Activated CD4-positive, alpha-beta memory T cell treated with anti-CD3 and anti-CD28 coated beads, Interleukin-2, amount 10 ng/mL, durations not matched to agents 7 days and 5 days (primary cell): ENCODE results near the gene RFX3. TPM values are rescaled to one million over a fixed set of nuclear protein-coding genes. Genes with fewer than 3 reads are reported as not detected.

Experiments used
- CTCF ChIA-PET: fragments of 350-600 bp; sonication (Branson Sonifier 250); formaldehyde crosslinking; loops from one replicate; lab custom pipeline; 2021; ENCODE audit warnings: antibody characterized with exemption, inconsistent platforms; lab: Charles Lee
- POLR2A ChIA-PET: fragments of 350-600 bp; sonication (Branson Sonifier 250); formaldehyde crosslinking; loops from one replicate; lab custom pipeline; 2021; ENCODE audit warnings: antibody characterized with exemption; lab: Charles Lee
- DNase-seq: peaks from one replicate; pipeline ENCODE4 v3.0.0-alpha.2; 2020
- H3K27ac Mint-ChIP-seq: one replicate; pipeline ENCODE4 v1.8.0; 2021; ENCODE audit warnings: mild to moderate bottlenecking, mixed read lengths
- H3K27me3 Mint-ChIP-seq: one replicate; pipeline ENCODE4 v1.8.0; 2021; ENCODE audit warnings: mixed read lengths
- H3K36me3 Mint-ChIP-seq: one replicate; pipeline ENCODE4 v1.8.0; 2021; ENCODE audit warnings: low read depth, mixed read lengths
- H3K4me1 Mint-ChIP-seq: one replicate; pipeline ENCODE4 v1.8.0; 2021; ENCODE audit warnings: mixed read lengths
- H3K4me3 Mint-ChIP-seq: one replicate; pipeline ENCODE4 v1.8.0; 2021; ENCODE audit warnings: mild to moderate bottlenecking, mixed read lengths
- H3K9me3 Mint-ChIP-seq: one replicate; pipeline ENCODE4 v1.8.0; 2021; ENCODE audit warnings: mixed read lengths
- total RNA-seq, 2 experiments: library from RNA; stranded (reverse); gene quantifications; one replicate each; pipeline ENCODE4 v1.2.3, GENCODE V29; 2021

The RFX3 gene
- total RNA-seq, 2 experiments from 2014 or later: 13.3 to 13.8 TPM

DNA sequence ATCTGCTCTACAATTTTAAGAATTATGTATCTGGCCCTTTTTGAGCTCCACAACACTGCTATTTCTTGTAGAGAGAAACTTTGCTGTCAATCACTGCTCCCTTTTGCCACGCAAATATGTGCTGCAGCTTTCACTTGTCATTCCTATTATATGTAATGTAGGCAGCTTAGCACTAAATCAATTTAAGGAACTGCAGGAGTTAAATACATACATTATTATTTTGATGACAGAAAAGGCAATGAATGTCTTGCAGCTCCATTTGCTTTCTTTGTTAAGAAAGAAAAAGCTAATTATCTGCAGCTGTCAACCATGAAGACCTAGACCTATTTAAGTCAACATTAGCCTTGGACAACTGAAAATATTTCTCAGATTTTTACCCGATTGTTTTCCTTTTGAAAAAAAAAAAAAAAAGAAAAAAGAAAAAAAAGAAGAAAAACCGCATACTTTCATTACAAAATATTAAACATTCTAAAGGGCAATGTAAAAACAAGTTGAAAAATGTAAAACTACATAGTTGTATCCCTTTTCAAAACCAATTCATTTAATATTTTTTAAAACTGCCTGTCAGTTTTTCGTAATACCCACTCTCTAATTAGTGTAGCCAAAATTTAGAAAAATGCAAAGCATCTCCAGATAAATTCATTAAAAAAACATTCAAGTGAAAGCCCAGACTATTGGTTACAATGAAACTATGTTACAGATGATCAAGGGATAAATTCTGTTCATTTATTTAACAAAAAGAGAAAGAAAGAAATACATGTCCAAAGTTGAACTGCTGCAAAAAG is 57.2 kb downstream of the RFX3 start:
- Mint-ChIP-seq H3K4me3 (no peak overlapping the region), H3K27me3 (no peaks in the 10 kb centered on the region), H3K36me3 (no peaks in the 10 kb centered on the region), H3K9me3 (no peaks in the 10 kb centered on the region), H3K4me1 (peaks cover 14% of the 10 kb centered on the region), H3K27ac (no peak overlapping the region)
- ChIA-PET POLR2A (interaction anchor here (1.9 kb wide), 1 partner anchor 58 kb away, joined by 10 read pairs; the partner anchor contains the start of gene RFX3), CTCF (interaction anchor here (0.7 to 2.3 kb wide), 4 partner anchors 9 to 60 kb away, joined by 3 to 11 read pairs (median 4); partner anchors contain the start of gene RFX3)
- DNase-seq: no peak

DNA sequence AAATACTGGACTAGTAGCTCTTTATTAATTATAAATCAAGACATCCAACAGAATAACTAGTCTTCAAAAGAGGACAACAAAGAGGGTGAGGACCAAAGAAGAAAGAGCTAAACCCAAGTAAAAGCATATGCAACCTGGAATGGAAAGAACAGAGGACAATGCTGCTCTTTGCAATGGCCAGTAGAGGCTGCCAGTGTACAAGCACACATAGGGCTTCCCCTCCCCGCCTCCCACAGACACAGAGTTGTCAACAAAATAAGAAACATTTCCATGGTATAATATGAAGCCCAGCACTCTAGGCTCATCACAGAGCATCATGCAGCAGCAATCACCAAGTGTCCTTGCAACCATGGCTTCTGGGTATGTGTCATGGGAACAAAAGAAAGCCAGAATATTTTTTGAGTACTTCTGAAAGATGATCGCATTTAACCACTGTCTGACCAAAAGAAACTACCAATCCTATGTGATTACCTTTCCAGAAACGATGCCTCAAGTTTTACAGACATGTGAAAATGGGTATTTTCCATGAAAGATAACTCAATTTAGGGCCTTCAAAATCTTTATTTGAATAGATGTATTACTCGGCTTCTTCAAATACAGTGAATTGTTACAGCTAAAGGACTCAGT is 58.1 kb downstream of the RFX3 start:
- Mint-ChIP-seq H3K4me3 (no peak overlapping the region), H3K27ac (no peak overlapping the region), H3K4me1 (peaks cover 6% of the 10 kb centered on the region), H3K9me3 (no peaks in the 10 kb centered on the region), H3K36me3 (no peaks in the 10 kb centered on the region), H3K27me3 (no peaks in the 10 kb centered on the region)
- ChIA-PET POLR2A (interaction anchor here (0.6 to 1.9 kb wide), 2 partner anchors 10 to 59 kb away, joined by 3 to 10 read pairs; partner anchors contain the start of gene RFX3), CTCF (interaction anchor here (0.7 to 2.3 kb wide), 11 partner anchors 10 to 847 kb away, joined by 3 to 11 read pairs (median 3); partner anchors contain the start of gene RFX3)
- peak; percentile 62 for DNase-seq

DNA sequence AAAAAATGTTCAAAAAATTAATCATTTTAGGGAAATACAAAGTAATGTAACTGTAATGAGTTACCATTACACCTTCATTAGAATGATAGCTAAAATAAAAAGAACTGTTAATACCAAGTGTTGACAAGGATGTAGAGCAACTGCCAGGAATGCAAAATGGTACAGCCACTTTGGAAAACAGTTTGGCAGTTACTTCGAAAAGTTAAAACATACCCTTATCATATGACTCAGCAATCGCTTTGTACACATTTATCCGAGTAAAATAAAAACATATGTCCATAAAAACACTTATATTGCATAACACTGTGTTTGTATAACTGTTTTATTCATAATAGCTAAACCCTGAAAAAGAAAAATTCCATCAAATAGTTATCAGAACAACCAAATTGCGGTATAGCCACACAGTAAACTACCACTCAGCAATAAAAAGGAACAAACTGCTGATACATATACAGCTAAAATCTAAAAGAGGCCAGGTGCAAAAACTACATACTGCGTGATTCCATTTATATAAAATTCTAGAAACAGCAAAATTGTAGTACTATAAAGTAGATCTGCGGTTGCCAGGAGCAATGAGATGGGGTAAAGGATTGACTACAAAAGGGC is 61.7 kb downstream of the RFX3 start:
- ChIA-PET CTCF (no interaction called here), POLR2A (interaction anchor here (1.0 to 1.2 kb wide), 2 partner anchors 12 to 62 kb away, joined by 3 to 4 read pairs; partner anchors contain the start of gene RFX3)
- Mint-ChIP-seq H3K9me3 (no peaks in the 10 kb centered on the region), H3K27me3 (no peaks in the 10 kb centered on the region), H3K36me3 (no peaks in the 10 kb centered on the region), H3K4me1 (peaks cover 6% of the 10 kb centered on the region), H3K4me3 (no peak overlapping the region), H3K27ac (no peak overlapping the region)
- no peak for DNase-seq

DNA sequence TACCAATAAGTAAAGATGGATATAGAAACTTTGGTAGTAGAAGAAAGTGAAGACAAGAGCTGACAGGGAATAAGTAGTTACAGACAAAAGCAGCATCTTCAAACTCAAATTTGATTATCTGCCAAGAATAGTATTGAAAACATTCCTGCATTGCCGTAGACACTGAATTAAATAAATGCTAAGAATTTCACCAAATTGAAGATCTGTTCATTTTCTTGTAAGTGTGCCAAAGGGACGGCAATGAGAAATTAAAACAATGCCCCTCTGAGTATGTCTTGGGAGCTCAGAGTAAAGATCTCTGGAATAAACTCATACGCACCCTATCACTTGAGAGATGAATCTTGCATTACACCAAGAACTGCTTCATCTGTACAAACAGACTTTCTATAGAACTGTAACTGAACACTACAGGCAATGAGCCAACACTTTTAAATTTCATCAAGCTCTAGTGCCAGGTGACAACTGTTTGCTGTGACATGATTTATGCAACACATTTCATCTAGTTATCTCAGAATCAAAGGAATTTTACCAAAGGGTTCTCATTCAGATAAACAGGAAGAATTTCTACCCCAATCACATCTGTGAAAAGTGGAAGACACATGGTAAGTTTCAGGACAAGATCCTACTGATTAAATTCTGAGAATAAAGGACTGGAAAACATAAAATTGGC is 66.9 kb downstream of the RFX3 start:
- H3K36me3 Mint-ChIP-seq: no peaks in the 10 kb centered on the region
- no peaks in the 10 kb centered on the region for H3K27me3 Mint-ChIP-seq
- POLR2A ChIA-PET: no interaction called here
- no peak overlapping the region for H3K27ac Mint-ChIP-seq
- no peaks in the 10 kb centered on the region for H3K4me1 Mint-ChIP-seq
- CTCF ChIA-PET: interaction anchor here (1.0 to 1.6 kb wide), 2 partner anchors 14 to 18 kb away, joined by 3 to 5 read pairs; no protein-coding TSS in a partner anchor
- no peak overlapping the region for H3K4me3 Mint-ChIP-seq
- H3K9me3 Mint-ChIP-seq: no peaks in the 10 kb centered on the region
- no peak for DNase-seq

DNA sequence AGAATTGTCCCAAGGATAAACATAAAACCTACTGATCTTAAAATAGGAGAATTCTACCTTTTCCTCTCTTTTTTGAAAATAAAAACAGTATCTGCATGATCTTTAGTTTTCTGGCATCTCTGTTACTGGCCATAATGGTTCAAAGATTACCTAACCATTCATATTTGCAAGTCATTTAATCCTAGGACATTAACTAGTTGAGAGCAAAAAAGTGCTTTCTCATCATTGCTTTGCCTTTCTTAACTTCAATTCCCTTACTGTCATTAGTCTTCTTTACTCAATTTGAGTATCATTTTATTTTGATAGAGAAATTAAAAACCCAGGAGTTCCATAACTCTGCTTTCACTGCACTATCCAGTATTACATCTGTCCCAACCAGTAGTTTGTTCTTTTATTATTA is 68.6 kb downstream of the RFX3 start:
- Mint-ChIP-seq H3K4me1 (no peaks in the 10 kb centered on the region), H3K9me3 (no peaks in the 10 kb centered on the region), H3K4me3 (no peak overlapping the region), H3K36me3 (no peaks in the 10 kb centered on the region), H3K27me3 (no peaks in the 10 kb centered on the region), H3K27ac (no peak overlapping the region)
- CTCF ChIA-PET: no interaction called here
- DNase-seq: no peak
- POLR2A ChIA-PET: no interaction called here

DNA sequence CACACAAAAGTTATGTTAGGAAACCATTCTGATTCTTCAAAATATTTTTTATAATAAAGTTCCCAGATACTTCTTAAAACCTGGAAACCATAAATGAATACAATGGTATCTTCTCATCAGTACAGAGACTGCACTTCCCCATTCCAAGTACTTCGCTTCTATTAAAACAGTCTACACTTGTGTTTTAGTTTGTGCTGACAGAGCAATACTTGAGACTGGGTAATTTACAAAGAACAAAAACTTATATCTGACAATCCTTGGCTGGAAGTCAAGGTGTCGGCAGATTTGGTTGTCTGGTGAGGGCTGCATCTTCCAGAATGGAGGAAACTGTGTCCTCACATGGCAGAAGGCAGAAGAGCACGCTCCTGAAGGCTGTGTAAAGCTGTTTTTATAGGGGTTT is 70.1 kb downstream of the RFX3 start:
- no peaks in the 10 kb centered on the region for H3K36me3 Mint-ChIP-seq
- no peaks in the 10 kb centered on the region for H3K27me3 Mint-ChIP-seq
- no peak for DNase-seq
- ChIA-PET POLR2A (no interaction called here), CTCF (interaction anchor here (1.0 kb wide), 1 partner anchor 14 kb away, joined by 3 read pairs; no protein-coding TSS in a partner anchor)
- H3K9me3 Mint-ChIP-seq: no peaks in the 10 kb centered on the region
- H3K4me3 Mint-ChIP-seq: no peak overlapping the region
- no peaks in the 10 kb centered on the region for H3K4me1 Mint-ChIP-seq
- H3K27ac Mint-ChIP-seq: no peak overlapping the region

DNA sequence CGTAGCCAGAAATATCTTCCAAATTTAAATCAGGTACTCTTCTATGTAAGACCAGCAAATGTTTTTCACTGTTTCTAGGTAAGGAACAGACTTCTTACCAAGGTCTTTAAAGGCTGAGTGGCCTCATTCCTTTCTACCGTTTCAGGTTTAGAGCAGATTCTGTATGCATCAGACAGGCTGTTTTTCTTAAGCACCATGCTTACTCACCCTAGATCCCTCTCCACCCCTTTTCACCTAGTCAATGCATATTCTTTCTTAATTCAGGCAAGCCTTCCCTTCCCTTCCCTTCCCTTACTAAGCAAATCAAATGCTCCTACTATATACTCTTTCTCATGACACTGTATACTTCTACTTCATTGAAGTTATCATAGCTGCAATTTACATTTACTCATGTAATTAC is 70.7 kb downstream of the RFX3 start:
- H3K4me1 Mint-ChIP-seq: no peaks in the 10 kb centered on the region
- H3K9me3 Mint-ChIP-seq: no peaks in the 10 kb centered on the region
- ChIA-PET CTCF (interaction anchor here (1.4 kb wide), 1 partner anchor 13 kb away, joined by 5 read pairs; no protein-coding TSS in a partner anchor), POLR2A (no interaction called here)
- DNase-seq: no peak
- no peaks in the 10 kb centered on the region for H3K27me3 Mint-ChIP-seq
- no peaks in the 10 kb centered on the region for H3K36me3 Mint-ChIP-seq
- no peak overlapping the region for H3K27ac Mint-ChIP-seq
- H3K4me3 Mint-ChIP-seq: no peak overlapping the region

DNA sequence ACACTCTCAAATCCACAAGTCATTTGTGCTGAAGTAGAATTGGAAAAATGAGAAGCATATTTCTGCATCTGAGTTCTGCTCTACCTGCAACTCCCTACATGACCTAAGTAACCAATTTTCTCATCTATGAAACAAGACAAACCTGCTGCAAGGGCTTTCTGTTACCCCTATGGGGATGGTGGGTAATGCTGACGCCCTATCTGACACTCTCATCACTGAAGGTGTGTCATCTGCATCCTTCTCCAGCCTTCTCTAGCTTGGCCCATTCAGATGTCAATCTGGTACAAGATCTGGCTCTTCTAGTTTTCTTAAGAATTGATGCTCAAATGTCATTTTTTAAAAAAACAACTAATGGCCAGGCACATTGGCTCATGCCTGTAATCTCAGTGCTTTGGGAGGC is 73.8 kb downstream of the RFX3 start:
- Mint-ChIP-seq H3K9me3 (no peaks in the 10 kb centered on the region), H3K4me1 (no peaks in the 10 kb centered on the region), H3K36me3 (no peaks in the 10 kb centered on the region), H3K27me3 (no peaks in the 10 kb centered on the region), H3K27ac (no peak overlapping the region), H3K4me3 (no peak overlapping the region)
- CTCF ChIA-PET: interaction anchor here (1.2 to 1.5 kb wide), 2 partner anchors 10 to 11 kb away, joined by 3 to 6 read pairs; no protein-coding TSS in a partner anchor
- POLR2A ChIA-PET: interaction anchor here (1.0 kb wide), 1 partner anchor 12 kb away, joined by 3 read pairs; no protein-coding TSS in a partner anchor
- DNase-seq: no peak

DNA sequence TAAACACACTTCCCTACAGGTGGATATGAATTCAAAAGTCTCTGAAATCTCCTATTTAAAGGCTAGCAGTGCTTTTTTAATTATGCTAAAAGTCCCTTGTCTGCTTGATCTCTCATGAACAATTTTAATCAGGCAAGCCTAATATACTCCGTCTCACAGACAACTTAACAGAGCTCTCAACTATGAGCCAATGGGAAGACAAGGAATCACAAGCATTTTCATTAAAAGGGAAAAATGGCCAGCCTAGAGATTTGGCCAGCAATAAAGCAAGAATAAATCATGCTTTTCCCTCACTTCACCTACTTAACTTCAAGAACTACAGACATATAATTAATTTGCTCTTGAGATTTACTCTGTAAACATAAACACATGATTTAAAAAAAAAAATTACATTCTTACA is 78.0 kb downstream of the RFX3 start:
- Mint-ChIP-seq H3K36me3 (no peaks in the 10 kb centered on the region), H3K4me3 (no peak overlapping the region), H3K9me3 (no peaks in the 10 kb centered on the region), H3K27ac (no peak overlapping the region), H3K27me3 (no peaks in the 10 kb centered on the region), H3K4me1 (no peaks in the 10 kb centered on the region)
- ChIA-PET POLR2A (no interaction called here), CTCF (no interaction called here)
- no peak for DNase-seq

DNA sequence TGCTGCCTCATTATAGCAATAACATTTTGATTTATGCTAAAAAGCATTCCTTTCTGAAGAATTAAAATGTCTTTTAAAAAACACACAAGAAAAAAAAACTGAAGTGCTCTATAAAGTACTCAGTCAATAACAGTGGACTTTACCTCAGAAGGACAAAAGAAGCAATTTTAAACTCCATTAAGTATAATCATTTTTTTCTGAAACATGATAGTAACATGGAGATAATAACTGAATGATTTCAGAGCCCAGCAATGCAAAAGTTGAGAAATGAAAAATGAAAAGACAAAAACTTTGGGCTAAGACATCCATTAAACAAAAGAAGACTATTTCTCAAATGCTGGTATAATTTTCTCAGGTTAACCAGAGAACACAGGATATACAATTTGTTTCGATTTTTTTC is 78.7 kb downstream of the RFX3 start:
- Mint-ChIP-seq H3K36me3 (no peaks in the 10 kb centered on the region), H3K4me3 (no peak overlapping the region), H3K27ac (no peak overlapping the region), H3K9me3 (no peaks in the 10 kb centered on the region), H3K27me3 (no peaks in the 10 kb centered on the region), H3K4me1 (no peaks in the 10 kb centered on the region)
- no peak for DNase-seq
- ChIA-PET CTCF (no interaction called here), POLR2A (no interaction called here)

DNA sequence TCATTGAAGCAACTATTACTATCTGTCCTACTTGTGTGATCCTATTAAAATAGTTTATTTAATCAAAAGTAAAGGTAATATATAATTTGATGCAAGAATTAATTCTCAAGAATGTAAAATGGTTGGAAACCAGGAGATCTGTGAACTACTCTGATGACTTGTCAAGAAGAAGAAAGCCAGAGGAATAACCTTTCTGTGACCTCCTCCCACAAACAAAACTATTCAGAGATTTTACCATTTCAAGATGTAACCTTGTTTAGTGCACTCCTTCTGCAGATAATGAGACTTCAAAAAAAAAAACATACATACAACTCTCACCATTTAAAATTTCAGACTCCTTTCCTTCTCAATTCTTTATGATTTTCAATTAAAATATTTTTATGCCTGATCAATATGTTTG is 79.5 kb downstream of the RFX3 start:
- DNase-seq: no peak
- CTCF ChIA-PET: no interaction called here
- no peaks in the 10 kb centered on the region for H3K36me3 Mint-ChIP-seq

DNA sequence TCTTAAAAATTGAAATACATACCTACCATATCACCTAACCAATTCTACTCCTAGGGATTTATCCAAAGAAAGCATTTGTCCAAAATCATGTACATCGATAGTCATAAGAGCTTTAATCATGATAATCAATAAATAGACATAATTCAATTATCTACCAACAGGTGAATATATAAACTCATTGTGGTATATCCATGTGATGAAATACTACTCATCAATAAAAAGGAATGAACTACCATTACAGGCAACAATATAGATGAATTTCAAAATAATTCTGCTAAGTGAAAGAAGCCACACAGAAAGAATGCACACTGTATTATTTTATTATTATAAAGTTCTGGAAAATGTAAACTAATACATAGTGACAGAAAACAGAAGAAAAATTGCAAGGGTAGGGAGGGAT is 81.8 kb downstream of the RFX3 start:
- no peak overlapping the region for H3K27ac Mint-ChIP-seq
- no peak overlapping the region for H3K4me3 Mint-ChIP-seq
- ChIA-PET POLR2A (no interaction called here), CTCF (interaction anchor here (0.7 to 1.3 kb wide), 2 partner anchors 15 to 203 kb away, joined by 3 read pairs; no protein-coding TSS in a partner anchor)
- H3K27me3 Mint-ChIP-seq: no peaks in the 10 kb centered on the region
- no peaks in the 10 kb centered on the region for H3K9me3 Mint-ChIP-seq
- no peaks in the 10 kb centered on the region for H3K36me3 Mint-ChIP-seq
- no peak for DNase-seq
- H3K4me1 Mint-ChIP-seq: no peaks in the 10 kb centered on the region

More for the DNA sequence above, 79.5 kb downstream of the RFX3 start:
- Mint-ChIP-seq H3K27me3 (no peaks in the 10 kb centered on the region), H3K4me1 (no peaks in the 10 kb centered on the region), H3K4me3 (no peak overlapping the region), H3K27ac (no peak overlapping the region), H3K9me3 (no peaks in the 10 kb centered on the region)
- POLR2A ChIA-PET: no interaction called here
